Measurements from ENCODE around the gene MYO15A.

DNA sequence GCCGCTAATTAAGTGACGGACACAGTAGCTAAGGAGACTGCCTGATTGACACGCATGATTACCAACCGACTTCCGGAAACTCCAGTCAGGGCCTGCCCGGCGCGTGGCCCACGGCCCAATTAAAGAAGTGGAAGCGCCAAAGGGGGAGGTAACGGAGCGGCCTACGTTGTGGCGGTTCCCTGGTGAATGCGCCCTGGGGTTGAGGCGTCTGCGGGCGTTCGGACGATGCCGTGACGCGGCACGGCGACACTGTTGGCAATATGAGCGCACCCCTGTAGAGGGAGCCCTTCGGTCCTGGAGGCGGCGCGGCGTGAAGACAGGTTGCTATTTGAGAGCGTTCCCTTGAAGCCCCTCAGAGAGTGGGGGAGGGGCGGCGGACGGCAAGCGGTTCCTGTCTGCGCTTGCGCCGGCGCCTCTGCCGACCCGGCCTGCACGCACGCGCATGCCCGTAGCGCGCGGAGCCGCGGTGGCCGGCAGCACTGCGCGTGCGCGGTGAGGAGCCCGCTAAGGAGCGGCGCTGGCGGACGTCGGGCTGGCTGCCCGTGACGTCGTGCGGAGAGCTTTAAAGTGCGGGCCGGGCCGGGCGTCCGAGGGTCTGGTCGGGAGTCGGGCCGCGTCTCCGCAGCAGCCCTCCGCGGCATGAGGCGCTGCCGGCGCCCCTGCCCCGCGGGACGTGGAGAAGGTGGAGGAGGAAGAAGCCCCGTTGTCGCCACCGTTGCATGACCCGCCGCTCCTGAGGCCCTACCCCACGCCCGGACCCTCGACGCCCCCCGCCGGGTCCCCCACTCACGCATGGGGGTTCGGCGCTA, 75.0 kb downstream of the MYO15A start, which contains the start of gene ALKBH5:
- TF ChIP-seq, protein P1, sequence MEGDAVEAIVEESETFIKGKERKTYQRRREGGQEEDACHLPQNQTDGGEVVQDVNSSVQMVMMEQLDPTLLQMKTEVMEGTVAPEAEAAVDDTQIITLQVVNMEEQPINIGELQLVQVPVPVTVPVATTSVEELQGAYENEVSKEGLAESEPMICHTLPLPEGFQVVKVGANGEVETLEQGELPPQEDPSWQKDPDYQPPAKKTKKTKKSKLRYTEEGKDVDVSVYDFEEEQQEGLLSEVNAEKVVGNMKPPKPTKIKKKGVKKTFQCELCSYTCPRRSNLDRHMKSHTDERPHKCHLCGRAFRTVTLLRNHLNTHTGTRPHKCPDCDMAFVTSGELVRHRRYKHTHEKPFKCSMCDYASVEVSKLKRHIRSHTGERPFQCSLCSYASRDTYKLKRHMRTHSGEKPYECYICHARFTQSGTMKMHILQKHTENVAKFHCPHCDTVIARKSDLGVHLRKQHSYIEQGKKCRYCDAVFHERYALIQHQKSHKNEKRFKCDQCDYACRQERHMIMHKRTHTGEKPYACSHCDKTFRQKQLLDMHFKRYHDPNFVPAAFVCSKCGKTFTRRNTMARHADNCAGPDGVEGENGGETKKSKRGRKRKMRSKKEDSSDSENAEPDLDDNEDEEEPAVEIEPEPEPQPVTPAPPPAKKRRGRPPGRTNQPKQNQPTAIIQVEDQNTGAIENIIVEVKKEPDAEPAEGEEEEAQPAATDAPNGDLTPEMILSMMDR (IDR thresholded peaks at IDR 0.05), result peak in 4 of 6 experiments; percentile 12 to 40 (median 19)
- peak; percentile 90 to 98 for TF ChIP-seq POLR2A (IDR thresholded peaks at IDR 0.05)

Measured in adrenal gland (tissue), 5 donors.